ENCODE data around the gene RCBTB1.

- TF ChIP-seq POLR2A (IDR thresholded peaks at IDR 0.05), result no peak
- TF ChIP-seq CTCF (IDR thresholded peaks at IDR 0.05 in 8 of 11, conservative IDR thresholded peaks at IDR 0.05 in 3 of 11), result no peak
- TF ChIP-seq POLR2AphosphoS5 (IDR thresholded peaks at IDR 0.05), result no peak
Observed at GRCh38 chr13:49567491-49567890, 17.9 kb downstream of the RCBTB1 start.
